ENCODE measurements around the gene SKAP2. TPM values are rescaled to one million over a fixed set of nuclear protein-coding genes. Genes with fewer than 3 reads are reported as not detected.

Gene SKAP2
- total and polyA plus RNA-seq, 7 donors: 3.2 to 19.4 (median 8.3) TPM

- no peaks in the 10 kb centered on the region for H3K36me3 ChIP-seq (ENCODE audit: insufficient read depth in 1 of 2, low read depth in 1 of 2)
- peaks cover 0 to 5% (median 0%) of the 10 kb centered on the region in 3 donors for H3K27me3 ChIP-seq (ENCODE audit: insufficient read depth in 3 of 3, low read length in 2 of 3)
- H3K4me3 ChIP-seq: no peak overlapping the region
- no peak for TF ChIP-seq CTCF (IDR thresholded peaks at IDR 0.05)
- 74 to 78% (median 77%) methylated on average over 3 of the region's 3 CpGs for WGBS, 3 donors
- no peaks in the 10 kb centered on the region for H3K4me1 ChIP-seq
- ATAC-seq (no peak), DNase-seq (no peak)
- H3K9me3 ChIP-seq: no peaks in the 10 kb centered on the region
- H3K27ac ChIP-seq: no peak overlapping the region
- intact Hi-C loops (cut with DNase I): no loop called here
Measured at GRCh38 chr7:26891400-26892350, 27.3 kb upstream of the SKAP2 start.

- intact Hi-C loops (cut with DNase I): no loop called here
- no peaks in the 10 kb centered on the region for H3K36me3 ChIP-seq (ENCODE audit: insufficient read depth in 1 of 2, low read depth in 1 of 2)
- H3K27ac ChIP-seq: no peak overlapping the region
- no peak for ATAC-seq
- H3K9me3 ChIP-seq: peaks cover 8% of the 10 kb centered on the region
- WGBS, 3 donors: 65 to 78% (median 67%) methylated on average over 2 of the region's 2 CpGs
- no peak for DNase-seq
- TF ChIP-seq CTCF (IDR thresholded peaks at IDR 0.05): no peak
- H3K4me3 ChIP-seq: no peak overlapping the region
- H3K27me3 ChIP-seq (ENCODE audit: insufficient read depth in 3 of 3, low read length in 2 of 3): no peaks in the 10 kb centered on the region
- H3K4me1 ChIP-seq: no peaks in the 10 kb centered on the region
Measured at GRCh38 chr7:26880852-26881251, 16.5 kb upstream of the SKAP2 start.

- Histone ChIP-seq H3K27me3 (ENCODE audit: insufficient read depth in 3 of 3, low read length in 2 of 3) (no peaks in the 10 kb centered on the region), H3K4me1 (no peaks in the 10 kb centered on the region), H3K9me3 (peaks cover 4% of the 10 kb centered on the region), H3K27ac (no peak overlapping the region), H3K36me3 (ENCODE audit: insufficient read depth in 1 of 2, low read depth in 1 of 2) (no peaks in the 10 kb centered on the region), H3K4me3 (no peak overlapping the region)
- ATAC-seq: no peak
- no peak for TF ChIP-seq CTCF (IDR thresholded peaks at IDR 0.05)
- intact Hi-C loops (cut with DNase I): no loop called here
- WGBS, 3 donors: 86 to 89% (median 88%) methylated on average over 1 of the region's 1 CpG
- no peak for DNase-seq
Measured at GRCh38 chr7:26879671-26880070, 15.3 kb upstream of the SKAP2 start.

GRCh38 chr7:26868841-26869495 lies 4.6 kb upstream of the SKAP2 start:
- ATAC-seq (no peak), DNase-seq (no peak)
- peaks cover 0 to 3% (median 0%) of the 10 kb centered on the region in 3 donors for H3K27me3 ChIP-seq (ENCODE audit: insufficient read depth in 3 of 3, low read length in 2 of 3)
- H3K27ac ChIP-seq: no peak overlapping the region
- intact Hi-C loops (cut with DNase I): loop anchor here in 1 of 2 donors (5.0 kb wide), 1 partner anchor 163 kb away; no protein-coding TSS in a partner anchor
- no peak overlapping the region for H3K4me3 ChIP-seq
- H3K4me1 ChIP-seq: no peaks in the 10 kb centered on the region
- H3K36me3 ChIP-seq (ENCODE audit: insufficient read depth in 1 of 2, low read depth in 1 of 2): no peaks in the 10 kb centered on the region
- 70 to 84% (median 79%) methylated on average over 7 of the region's 7 CpGs for WGBS, 3 donors
- TF ChIP-seq CTCF (IDR thresholded peaks at IDR 0.05): no peak
- H3K9me3 ChIP-seq: no peaks in the 10 kb centered on the region
